Activated CD8-positive, alpha-beta memory T cell treated with anti-CD3 and anti-CD28 coated beads for 36 hours (primary cell): Measurements from ENCODE around the gene FBN3. TPM values are rescaled to one million over a fixed set of nuclear protein-coding genes. Genes with fewer than 3 reads are reported as not detected.
"Not testable (repeated sequence)": the region's sequence is repeated elsewhere in the genome, so short reads cannot be mapped to it uniquely, and the experiment has no call there.

Experiments used
- CTCF ChIA-PET: fragments of 350-600 bp; sonication (Branson Sonifier 250); formaldehyde crosslinking; loops from one replicate; lab custom pipeline; 2021; ENCODE audit warnings: antibody characterized with exemption; lab: Charles Lee
- POLR2A ChIA-PET: fragments of 350-600 bp; sonication (Branson Sonifier 250); formaldehyde crosslinking; loops from one replicate; lab custom pipeline; 2021; ENCODE audit warnings: antibody characterized with exemption; lab: Charles Lee
- total RNA-seq, 2 experiments: library from RNA; stranded (reverse); gene quantifications; one replicate each; pipeline ENCODE4 v1.2.3, GENCODE V29; 2021

Gene FBN3
- not detected for total RNA-seq

DNA sequence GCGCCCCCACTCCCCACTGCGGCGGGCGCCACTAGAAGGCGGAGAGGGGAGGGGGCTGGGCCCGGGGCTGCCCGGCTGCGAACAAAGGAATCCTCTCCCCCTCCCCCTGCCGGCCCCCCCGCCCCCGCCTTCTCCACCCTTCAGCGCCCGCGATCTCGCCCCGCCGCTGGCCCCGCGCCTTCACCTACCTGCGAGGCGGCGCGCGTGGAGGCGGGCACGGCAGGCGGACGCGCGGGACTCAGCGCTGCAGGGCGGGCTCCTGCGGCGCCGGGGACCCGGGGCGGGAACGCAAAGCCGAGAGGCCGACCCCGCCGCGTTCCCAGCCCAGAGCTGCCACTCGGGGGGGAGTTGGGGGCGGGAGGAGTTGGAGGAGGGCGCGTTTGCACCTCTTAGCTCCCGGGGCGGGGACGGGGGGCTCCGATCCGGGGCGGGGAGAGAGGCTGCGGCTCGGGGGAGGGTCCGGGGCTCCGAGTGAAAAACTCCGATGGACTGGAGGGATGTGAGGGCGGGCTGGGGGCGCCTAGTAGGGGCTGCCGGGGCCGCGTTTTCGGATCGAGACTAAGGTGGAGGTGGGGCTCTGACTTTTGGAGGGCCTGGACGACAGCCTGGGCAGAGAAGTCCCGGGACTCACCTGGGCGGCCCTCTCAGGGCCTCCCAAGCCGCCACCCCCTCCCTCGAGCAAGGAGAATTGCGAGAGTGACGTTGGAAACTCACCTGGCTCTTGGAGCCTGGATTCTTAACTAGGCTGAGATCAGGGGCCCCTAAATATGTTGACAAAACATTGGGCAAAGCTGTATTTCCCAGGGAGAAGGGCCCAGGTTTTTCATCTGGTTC is at the start of gene FBN3:
Gene FBN3 (minus strand): TSS at position 332 of the 834 bp plus-strand sequence. CDS start 2,112 bp downstream, outside the sequence.
- ChIA-PET POLR2A (no interaction called here), CTCF (no interaction called here)

DNA sequence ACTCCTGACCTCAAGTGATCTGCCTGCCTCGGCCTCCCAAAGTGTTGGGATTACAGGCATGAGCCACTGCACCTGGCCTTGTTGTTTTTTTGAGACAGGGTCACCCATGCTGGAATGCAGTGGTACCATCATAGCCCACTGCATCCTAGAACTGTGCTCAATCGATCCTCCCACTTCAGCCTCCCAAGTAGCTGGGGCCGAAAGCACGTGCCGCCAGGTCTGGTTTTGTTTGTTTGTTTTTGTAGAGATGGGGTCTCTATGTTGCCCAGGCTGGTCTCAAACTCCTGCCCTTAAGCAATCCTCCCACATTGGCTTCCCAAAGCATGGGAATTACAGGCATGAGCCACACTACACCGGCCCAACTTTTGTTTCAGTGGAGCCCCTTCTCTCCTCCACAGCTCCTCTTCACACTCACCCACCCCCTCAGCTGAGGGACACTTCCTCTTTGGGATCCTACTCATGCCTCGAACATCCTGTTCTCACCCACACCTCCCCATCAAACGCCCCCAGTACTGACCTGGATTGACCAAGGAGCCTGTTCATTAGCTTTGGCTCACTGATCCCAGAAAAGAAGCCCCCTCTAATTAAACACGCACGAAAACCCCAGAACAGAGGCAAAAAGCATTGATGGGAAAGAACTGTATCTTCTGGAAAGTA is 47.0 kb upstream of the FBN3 start:
- ChIA-PET CTCF (interaction anchor here (1.4 kb wide), 1 partner anchor 13 kb away, joined by 3 read pairs; no protein-coding TSS in a partner anchor), POLR2A (interaction anchor here (0.9 kb wide), 1 partner anchor 13 kb away, joined by 6 read pairs; the partner anchor contains the start of gene CERS4)

DNA sequence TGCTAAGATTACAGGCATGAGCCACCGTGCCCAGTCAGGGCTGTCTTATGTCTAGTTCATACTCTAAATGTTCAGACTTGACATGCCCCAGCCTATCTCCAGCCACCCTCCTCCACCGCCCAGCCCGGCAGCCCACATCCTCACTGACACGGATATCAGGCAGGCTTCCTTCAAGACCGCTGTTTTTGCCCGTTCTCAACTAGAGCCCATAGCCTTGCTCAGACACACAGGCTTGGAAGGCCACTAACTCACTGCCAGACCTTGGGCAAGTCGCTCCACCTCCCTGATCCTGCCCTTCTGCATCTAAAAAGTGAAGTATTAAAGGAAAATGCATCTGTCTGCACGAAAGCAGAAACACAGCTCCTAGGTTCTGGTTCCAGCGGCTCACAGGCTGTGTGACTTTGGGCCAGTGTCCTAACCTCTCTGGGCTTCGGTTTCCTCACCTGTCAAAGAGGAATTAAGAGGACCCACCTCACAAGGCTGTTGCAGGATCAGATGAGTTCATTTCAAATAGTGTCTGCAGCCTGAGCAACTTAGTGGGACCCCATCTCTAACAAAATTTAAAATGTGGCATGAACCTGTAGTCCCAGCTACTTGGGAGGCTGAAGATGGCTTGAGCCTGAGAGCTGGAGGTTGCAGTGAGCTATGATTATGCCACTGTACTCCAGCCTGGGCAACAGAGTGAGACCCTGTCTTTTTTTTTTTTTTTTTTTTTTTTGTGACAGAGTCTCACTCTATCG is 45.3 kb upstream of the FBN3 start:
- POLR2A ChIA-PET = interaction anchor here (0.6 to 1.8 kb wide), 2 partner anchors 15 to 295 kb away, joined by 3 to 8 read pairs; partner anchors contain the start of gene CERS4
- CTCF ChIA-PET = interaction anchor here (0.6 to 1.2 kb wide), 2 partner anchors 16 to 214 kb away, joined by 3 read pairs; no protein-coding TSS in a partner anchor

DNA sequence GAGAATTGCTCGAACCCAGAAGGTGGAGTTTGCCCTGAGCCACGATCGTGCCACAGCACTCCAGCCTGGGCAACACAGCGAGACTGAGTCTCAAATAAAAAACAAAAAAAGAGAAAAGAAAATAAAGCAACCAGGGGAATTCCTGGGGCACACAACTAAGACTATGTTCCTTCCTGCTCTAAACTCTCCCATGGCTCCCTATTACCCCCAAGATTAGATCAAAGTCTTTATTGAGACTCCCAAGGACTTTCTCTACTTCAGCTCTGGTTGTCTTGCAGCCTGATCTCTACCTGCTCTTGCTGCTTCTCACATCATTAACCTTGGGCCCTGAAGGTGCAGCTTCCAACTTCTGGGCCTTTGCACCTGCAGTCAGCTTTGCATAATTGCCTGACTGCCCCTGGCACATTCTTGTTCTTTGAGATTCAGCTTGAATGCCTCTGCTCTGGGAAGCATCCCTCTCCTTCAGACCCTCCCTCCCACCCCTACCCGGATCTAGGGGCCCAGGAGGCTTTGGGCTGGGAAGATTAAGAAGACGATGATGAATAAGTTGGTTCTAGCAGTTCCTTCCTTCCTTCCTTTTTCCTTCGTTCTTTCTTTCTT is 42.9 kb upstream of the FBN3 start:
- ChIA-PET CTCF (no interaction called here), POLR2A (interaction anchor here (1.0 kb wide), 1 partner anchor 51 kb away, joined by 3 read pairs; no protein-coding TSS in a partner anchor)

DNA sequence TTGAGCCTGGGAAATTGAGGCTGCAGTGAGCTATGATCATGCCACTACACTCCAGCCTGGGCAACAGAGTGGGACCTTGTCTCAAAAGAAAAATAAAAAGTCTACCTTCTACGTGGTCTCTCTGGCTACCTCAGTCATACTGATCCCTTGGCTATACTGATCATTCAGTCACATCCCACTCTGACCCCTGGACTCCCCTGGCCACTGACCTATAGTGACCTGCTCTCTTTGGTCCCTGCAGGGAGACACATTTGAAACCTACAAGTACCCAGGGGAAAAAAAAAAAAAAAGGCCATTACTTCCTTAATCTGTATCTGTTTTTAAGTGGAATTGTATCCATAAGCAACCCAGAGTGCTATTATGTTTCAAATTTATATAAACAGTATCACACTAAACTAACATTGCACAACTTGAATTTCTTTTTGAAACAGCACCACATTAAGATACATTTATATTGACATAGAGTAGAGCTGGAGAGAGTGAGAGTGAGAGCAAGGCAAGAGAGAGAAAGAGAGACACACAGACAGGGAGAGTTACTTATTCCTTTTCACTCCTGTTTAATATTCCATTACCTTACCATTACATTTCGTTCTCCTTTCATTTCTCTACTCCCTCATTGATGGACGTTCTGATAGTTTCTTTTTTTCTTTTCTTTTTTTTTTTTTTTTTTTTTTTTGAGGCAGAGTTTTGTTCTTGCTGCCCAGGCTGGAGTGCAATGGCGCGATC is 36.1 kb upstream of the FBN3 start:
- CTCF ChIA-PET = no interaction called here
- POLR2A ChIA-PET = no interaction called here

DNA sequence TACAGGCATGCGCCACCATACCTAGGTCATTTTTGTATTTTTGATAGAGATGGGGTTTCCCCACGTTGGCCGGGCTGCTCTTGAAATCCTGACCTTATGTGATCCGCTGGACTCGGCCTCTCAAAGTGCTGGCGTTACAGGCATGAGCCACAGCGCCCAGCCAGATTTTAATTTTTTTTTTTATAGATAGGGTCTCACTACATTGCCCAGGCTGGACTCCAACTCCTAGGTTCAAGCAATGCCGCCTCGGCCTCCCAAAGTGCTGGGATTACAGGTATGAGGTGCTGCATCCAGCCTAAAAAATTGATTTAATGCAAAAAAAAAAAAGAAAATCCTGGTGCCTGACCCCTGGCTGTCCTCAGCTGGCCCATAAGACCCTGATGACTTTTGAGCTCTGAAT is 34.9 kb upstream of the FBN3 start:
- ChIA-PET POLR2A (no interaction called here), CTCF (no interaction called here)

DNA sequence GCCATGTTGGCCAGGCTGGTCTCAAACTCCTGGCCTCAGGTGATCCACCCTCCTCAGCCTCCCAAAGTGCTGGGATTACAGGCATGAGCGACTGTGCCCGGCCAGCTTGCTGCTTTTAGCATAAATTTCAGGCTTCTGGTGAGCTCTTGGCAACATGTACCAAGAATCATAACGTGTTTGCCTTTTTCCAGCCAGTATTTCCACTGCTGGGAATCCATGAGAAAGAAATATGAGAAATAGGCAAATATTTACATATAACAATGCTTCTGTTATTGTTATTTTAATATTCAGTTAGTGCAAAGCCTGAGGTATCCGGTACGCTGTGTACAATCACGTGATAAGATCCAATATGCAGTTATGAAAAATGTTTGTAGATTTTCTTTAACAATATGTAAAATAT is 30.6 kb upstream of the FBN3 start:
- ChIA-PET POLR2A (interaction anchor here (1.3 kb wide), 1 partner anchor 13 kb away, joined by 4 read pairs; no protein-coding TSS in a partner anchor), CTCF (no interaction called here)

DNA sequence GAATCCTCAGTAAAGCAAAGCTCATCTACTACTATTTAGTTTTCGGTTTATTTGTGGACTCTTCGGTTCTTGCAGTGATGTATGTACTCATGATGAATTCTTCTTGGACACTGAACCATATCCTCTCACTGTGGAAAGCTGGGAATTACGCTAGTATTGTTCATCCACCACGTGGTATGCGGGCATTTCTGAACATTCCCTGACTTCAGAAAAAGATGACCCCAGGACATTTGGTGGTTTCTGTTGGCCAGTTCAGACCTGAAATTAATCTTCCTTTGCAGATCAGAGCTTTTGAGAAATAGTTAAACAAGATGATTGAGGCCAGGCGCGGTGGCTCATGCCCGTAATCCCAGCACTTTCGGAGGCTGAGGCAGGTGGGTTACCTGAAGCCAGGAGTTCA is 25.3 kb upstream of the FBN3 start:
- POLR2A ChIA-PET = no interaction called here
- CTCF ChIA-PET = interaction anchor here (0.7 kb wide), 1 partner anchor 233 kb away, joined by 3 read pairs; no protein-coding TSS in a partner anchor

DNA sequence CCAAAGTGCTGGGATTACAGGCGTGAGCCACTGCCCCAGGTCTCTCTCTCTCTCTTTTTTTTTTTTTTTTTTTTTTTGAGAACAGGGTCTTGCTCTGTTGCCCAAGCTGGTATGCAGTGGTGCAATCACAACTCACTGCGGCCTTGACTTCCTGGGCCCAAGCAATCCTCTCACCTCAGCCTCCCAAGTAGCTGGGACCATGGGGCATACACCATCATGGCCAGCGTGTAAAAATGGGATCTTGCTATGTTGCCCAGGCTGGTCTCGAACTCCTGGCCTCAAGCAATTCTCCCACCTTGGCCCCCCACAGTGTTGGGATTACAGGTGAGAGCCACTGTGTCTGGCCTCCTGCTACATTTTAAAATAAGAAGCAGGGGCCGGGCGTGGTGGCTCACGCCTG is 19.1 kb upstream of the FBN3 start:
- ChIA-PET POLR2A (no interaction called here), CTCF (no interaction called here)

DNA sequence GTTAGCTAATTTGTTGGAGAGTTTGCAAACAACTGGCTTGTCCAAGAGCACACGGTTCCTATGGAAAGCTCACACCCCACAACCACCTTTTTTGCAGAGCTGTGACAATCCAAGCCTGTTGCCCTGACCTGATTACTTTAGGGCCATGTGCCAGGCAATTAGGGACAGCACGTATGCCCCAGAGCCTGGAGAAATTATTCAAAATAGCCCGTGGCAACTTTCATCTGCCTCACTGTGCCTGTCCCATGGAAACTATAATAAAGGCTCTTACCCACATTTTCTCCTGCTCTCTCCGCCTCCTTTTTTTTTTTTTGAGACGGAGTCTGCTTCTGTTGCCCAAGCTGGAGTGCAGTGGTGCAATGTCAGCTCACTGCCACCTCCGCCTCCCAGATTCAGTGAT is 18.6 kb upstream of the FBN3 start:
- CTCF ChIA-PET = no interaction called here
- POLR2A ChIA-PET = no interaction called here

DNA sequence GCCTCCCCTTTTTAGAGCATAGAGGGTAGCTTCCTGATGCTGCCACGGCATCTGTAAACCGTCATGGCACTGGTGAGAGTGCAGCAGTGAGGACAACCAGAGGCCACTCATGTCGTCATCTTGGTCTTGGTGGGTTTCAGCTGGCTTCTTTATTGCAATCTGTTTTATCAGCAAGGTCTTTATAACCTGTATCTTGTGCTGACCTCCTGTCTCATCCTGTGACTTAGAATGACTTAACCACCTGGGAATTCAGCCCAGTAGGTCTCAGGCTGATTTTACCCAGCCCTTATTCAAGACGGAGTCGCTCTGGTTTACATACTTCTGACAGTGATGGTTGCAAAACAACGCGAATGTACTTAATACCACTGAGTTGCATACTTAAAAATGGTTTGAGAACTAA is 14.4 kb upstream of the FBN3 start:
- POLR2A ChIA-PET = interaction anchor here (0.6 kb wide), 1 partner anchor 17 kb away, joined by 8 read pairs; no protein-coding TSS in a partner anchor

DNA sequence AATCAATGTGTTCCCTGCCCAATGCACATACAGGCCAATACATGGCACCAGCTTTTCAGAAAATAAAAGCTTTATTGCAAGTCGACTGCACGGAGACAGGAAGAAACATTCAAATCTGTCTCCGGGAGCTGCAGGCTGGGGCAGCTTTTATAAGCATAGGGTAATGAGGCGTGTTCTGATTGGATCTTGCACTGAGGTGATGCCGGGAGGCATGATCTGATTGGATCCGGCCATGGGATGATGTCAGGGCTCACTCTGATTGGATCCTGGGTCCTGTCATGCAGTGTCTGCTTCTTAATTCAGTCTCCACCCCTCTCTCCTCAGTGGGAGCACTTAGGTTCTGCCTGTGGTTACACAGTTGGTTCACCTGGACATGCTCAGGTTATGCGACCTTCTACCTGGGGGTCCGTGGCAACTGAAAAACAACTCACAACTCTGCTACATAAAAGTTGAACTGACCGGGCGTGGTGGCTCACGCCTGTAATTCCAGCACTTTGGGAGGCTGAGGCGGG is 11.8 kb upstream of the FBN3 start:
- ChIA-PET CTCF (interaction anchor here (0.5 to 1.0 kb wide), 2 partner anchors 32 to 92 kb away, joined by 3 to 4 read pairs; no protein-coding TSS in a partner anchor), POLR2A (no interaction called here)

More for the DNA sequence above, 14.4 kb upstream of the FBN3 start:
- CTCF ChIA-PET = interaction anchor here (0.6 kb wide), 1 partner anchor 40 kb away, joined by 3 read pairs; no protein-coding TSS in a partner anchor

DNA sequence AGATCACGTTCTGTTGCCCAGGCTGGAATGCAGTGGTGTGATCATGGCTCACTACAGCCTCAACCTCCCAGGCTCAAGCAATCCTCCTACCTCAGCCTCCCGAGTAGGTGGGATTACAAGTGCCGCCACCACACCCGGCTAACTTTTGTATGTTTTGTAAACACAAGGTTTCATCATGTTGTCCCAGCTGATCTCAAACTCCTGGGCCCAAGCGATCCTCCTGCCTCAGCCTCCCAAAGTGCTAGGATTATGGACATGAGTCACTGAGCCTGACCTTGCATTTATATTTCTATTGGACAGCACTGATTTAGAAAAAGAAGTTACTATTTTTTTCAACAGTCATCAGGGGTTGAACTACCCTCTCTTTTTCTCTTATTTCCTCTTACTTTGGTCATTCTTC is 9.9 kb upstream of the FBN3 start:
- POLR2A ChIA-PET = not testable (repeated sequence)
- CTCF ChIA-PET = interaction anchor here (1.0 to 1.4 kb wide), 3 partner anchors 70 to 94 kb away, joined by 3 to 4 read pairs (median 4); no protein-coding TSS in a partner anchor

DNA sequence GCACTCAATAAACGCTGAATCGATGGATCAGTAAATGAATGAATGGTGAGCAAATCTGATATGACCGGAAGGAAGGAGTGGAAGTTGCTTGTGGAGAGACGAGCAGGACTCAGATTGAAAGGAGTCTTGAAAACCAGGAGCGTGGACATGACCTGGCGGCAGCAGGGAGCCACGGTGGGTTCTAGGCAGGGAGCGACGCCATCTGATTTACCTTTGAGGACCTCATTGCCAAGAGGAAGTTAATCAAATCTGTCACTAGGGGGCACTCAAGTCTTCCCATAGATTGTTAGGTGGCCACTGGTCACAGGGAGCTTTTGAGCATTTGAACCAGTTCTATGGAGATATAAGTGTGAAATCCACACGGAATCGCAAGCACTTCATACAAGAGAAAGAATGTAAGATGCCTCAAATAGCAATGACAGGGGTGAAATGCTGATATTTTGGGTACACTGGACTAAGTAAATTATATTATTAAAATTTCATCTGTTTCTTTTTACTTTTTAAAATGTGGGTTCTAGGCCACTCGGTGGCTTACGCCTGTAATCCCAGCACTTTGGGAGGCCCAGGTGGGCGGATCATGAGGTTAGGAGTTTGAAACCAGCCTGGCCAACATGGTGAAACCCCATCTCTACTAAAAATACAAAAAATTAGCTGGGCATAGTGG is 9.2 kb upstream of the FBN3 start:
- CTCF ChIA-PET = interaction anchor here (0.6 to 1.5 kb wide), 9 partner anchors 57 to 215 kb away, joined by 3 to 5 read pairs (median 4); partner anchors contain the start of gene TIMM44
- POLR2A ChIA-PET = no interaction called here

DNA sequence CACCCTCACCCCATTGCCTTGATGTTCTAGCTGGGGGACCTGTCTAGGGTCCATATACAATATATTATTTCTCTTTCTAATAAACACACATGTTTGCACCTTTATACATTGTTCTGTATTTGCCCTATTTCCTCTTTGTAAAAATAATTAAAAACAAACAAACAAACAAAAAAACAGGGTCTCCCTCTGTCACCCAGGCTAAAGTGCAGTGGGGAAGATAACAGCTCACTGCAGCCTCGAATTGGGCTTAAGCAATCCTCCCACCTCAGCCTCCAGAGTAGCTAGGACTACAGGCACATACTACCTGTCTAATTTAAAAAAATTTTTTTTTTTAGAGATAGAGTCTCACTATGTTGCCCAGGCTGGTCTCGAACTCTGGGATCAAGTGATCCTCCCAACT is 5.9 kb upstream of the FBN3 start:
- POLR2A ChIA-PET = no interaction called here
- CTCF ChIA-PET = no interaction called here

DNA sequence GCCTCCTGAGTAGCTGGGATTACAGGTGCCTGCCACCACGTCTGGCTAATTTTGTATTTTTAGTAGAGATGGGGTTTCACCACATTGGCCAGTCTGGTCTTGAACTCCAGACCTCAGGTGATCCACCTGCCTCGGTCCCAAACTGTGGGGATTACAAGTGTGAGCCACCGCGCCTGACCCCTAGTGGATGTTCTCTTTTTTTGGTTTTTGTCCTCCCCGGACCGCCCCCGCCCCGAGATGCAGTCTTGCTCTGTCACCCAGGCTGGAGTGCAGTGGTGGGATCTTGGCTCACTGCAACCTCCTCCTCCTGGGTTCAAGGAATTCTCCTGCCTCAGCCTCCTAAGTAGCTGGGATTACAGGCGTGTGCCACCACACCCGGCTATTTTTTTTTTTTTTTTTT is 4.6 kb upstream of the FBN3 start:
- CTCF ChIA-PET, POLR2A ChIA-PET: not testable (repeated sequence)

DNA sequence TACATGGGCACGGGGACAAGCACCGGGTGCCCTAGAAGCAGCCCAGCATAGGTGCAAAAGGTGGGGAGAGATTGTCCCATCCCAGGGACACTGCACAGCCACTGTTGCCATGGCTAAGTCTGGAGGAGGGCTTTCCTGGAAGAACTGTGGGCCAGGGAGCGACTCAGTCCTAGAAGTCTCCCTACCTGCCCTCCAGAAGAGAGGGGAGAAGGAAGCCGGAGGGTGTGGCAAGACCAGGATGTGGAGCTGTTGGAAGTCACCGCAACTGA is 2.3 kb upstream of the FBN3 start:
- CTCF ChIA-PET = no interaction called here
- POLR2A ChIA-PET = no interaction called here
